Psoas muscle (tissue), 8 donors: ENCODE results near the gene CADPS. TPM values are rescaled to one million over a fixed set of nuclear protein-coding genes. Genes with fewer than 3 reads are reported as not detected.

Experiments used
- ATAC-seq, 4 donors: fragments of 200-7000 bp; cut with Tn5 transposase; one replicate each; pipeline ENCODE4 v1.9.1; 2020; ENCODE audit warnings: moderate library complexity in 3 of 4, mild to moderate bottlenecking in 2 of 4
- DNase-seq, 2 donors: peaks; one replicate each; pipeline ENCODE4 v3.0.0-alpha.2; 2020
- H3K27ac ChIP-seq: fragments of 200-600 bp; one replicate; pipeline ENCODE4 v1.8.0; 2022
- H3K27me3 ChIP-seq, 3 donors: fragments of 200-600 bp in 1 of 3; one replicate each; pipeline versions ENCODE4 v1.6.1 to v1.8.0; 2013 to 2022; ENCODE audit warnings: low read length in 2 of 3, mild to moderate bottlenecking in 2 of 3, moderate library complexity in 1 of 3; ENCODE audit not compliant: insufficient read depth in 3 of 3
- H3K36me3 ChIP-seq, 2 donors: fragments of 200-600 bp in 1 of 2; one replicate each; pipeline versions ENCODE4 v1.6.1 to v1.8.0; 2013 to 2022; ENCODE audit warnings: low read depth in 1 of 2, mild to moderate bottlenecking in 1 of 2, moderate library complexity in 1 of 2; ENCODE audit not compliant: insufficient read depth in 1 of 2
- H3K4me1 ChIP-seq: fragments of 200-600 bp; one replicate; pipeline ENCODE4 v1.8.0; 2022
- H3K4me3 ChIP-seq: fragments of 200-600 bp; one replicate; pipeline ENCODE4 v1.8.0; 2022; ENCODE audit warnings: mild to moderate bottlenecking
- H3K9me3 ChIP-seq: fragments of 200-600 bp; one replicate; pipeline ENCODE4 v1.8.0; 2022
- CTCF ChIP-seq: fragments of 200-600 bp; IDR thresholded peaks from one replicate; pipeline ENCODE4 v1.8.0; 2022; ENCODE audit warnings: antibody characterized with exemption
- WGBS, 3 donors: extraction: QIAGEN DNeasy Blood & Tissue Kit; methylation state at CpG; one replicate each; pipeline versions ENCODE4 v1.1.6 to v1.1.7; 2013; 5-methylcytosine and 5-hydroxymethylcytosine counted together
- intact Hi-C, 2 donors: fragments of 100-400 bp; cut with DNase I; formaldehyde crosslinking; loops; one replicate each; pipeline versions ENCODE4 v1.11.0 to v1.14.2; 2022
- polyA plus RNA-seq, 3 donors: library from polyadenylated mRNA; stranded (reverse); fragments of 200-250 nt; gene quantifications; one replicate each; pipeline ENCODE4 v1.2.3, GENCODE V29; 2013
- total RNA-seq, 4 donors: library from RNA; stranded (reverse); fragmentation: NEBNext Ultra II Directional in 2 of 4; extraction: Animal tissue kit (Norgen Biotek cat#: 25700) in 2 of 4; gene quantifications; one replicate each; pipeline versions ENCODE4 v1.2.1 to v1.2.4, GENCODE V29; 2021 to 2023
- donor health status: healthy with polysubstance abuse.
- donor health status: DM: no; HTN: no; CAD: no; lungs with moderate emphysema.
- donor health status: Bipolar disorder and iron deficiency.
- donor health status: healthy.
- donor health status: DM: yes; HTN: yes; CAD: no.
- donor health status: DM: no; HTN: no; CAD: no.
- donor health status: DM: no; HTN: no; CAD: no.
- donor health status: DM: yes; HTN: yes; CAD: no.

Gene CADPS
- total and polyA plus RNA-seq, 7 donors, result 0.01 to 0.07 (median 0.04) TPM; not detected in 4

- intact Hi-C loops, result no loop called here
- DNase-seq, result no peak
- H3K27me3 ChIP-seq, result no peaks in the 10 kb centered on the region
- no peak for ATAC-seq
- H3K4me1 ChIP-seq, result no peaks in the 10 kb centered on the region
- H3K36me3 ChIP-seq, result no peaks in the 10 kb centered on the region
- H3K27ac ChIP-seq, result no peak overlapping the region
- no peak for TF ChIP-seq CTCF
- 25 to 41% (median 31%) methylated on average over 4 of the region's 4 CpGs for WGBS, 3 donors
- no peak overlapping the region for H3K4me3 ChIP-seq
- H3K9me3 ChIP-seq, result no peaks in the 10 kb centered on the region
Observed at GRCh38 chr3:62597491-62597890, 277.7 kb downstream of the CADPS start.

GRCh38 chr3:62592408-62592807 is 282.8 kb downstream of the CADPS start:
- Histone ChIP-seq H3K27me3 (no peaks in the 10 kb centered on the region), H3K4me3 (no peak overlapping the region), H3K36me3 (no peaks in the 10 kb centered on the region), H3K4me1 (no peaks in the 10 kb centered on the region), H3K27ac (no peak overlapping the region), H3K9me3 (no peaks in the 10 kb centered on the region)
- WGBS, 3 donors, result 84 to 88% (median 86%) methylated on average over 3 of the region's 3 CpGs
- DNase-seq, result no peak
- ATAC-seq, result no peak
- no peak for TF ChIP-seq CTCF
- intact Hi-C loops, result no loop called here

- DNase-seq (no peak), ATAC-seq (no peak)
- no peaks in the 10 kb centered on the region for H3K27me3 ChIP-seq
- no peaks in the 10 kb centered on the region for H3K9me3 ChIP-seq
- intact Hi-C loops, result no loop called here
- no peak overlapping the region for H3K4me3 ChIP-seq
- H3K4me1 ChIP-seq, result no peaks in the 10 kb centered on the region
- H3K36me3 ChIP-seq, result no peaks in the 10 kb centered on the region
- 23 to 33% (median 28%) methylated on average over 4 of the region's 4 CpGs for WGBS, 3 donors
- no peak for TF ChIP-seq CTCF
- H3K27ac ChIP-seq, result no peak overlapping the region
Observed at GRCh38 chr3:62589078-62589477, 286.1 kb downstream of the CADPS start.

- 74 to 90% (median 86%) methylated on average over 8 of the region's 8 CpGs for WGBS, 3 donors
- intact Hi-C loops, result no loop called here
- no peak for DNase-seq
- Histone ChIP-seq H3K4me3 (no peak overlapping the region), H3K27me3 (no peaks in the 10 kb centered on the region), H3K36me3 (no peaks in the 10 kb centered on the region), H3K9me3 (no peaks in the 10 kb centered on the region), H3K27ac (no peak overlapping the region), H3K4me1 (no peaks in the 10 kb centered on the region)
- ATAC-seq, result no peak
- no peak for TF ChIP-seq CTCF
Observed at GRCh38 chr3:62587579-62588031, 287.6 kb downstream of the CADPS start.

- no peaks in the 10 kb centered on the region for H3K9me3 ChIP-seq
- no peaks in the 10 kb centered on the region for H3K36me3 ChIP-seq
- DNase-seq (no peak), ATAC-seq (no peak)
- no peaks in the 10 kb centered on the region for H3K4me1 ChIP-seq
- intact Hi-C loops, result no loop called here
- H3K27me3 ChIP-seq, result no peaks in the 10 kb centered on the region
- H3K27ac ChIP-seq, result no peak overlapping the region
- no peak overlapping the region for H3K4me3 ChIP-seq
- WGBS, 3 donors, result 85 to 91% (median 91%) methylated on average over 5 of the region's 5 CpGs
- no peak for TF ChIP-seq CTCF
Observed at GRCh38 chr3:62587169-62587568, 288.0 kb downstream of the CADPS start.
